ENCODE measurements around the gene RAB36.

RAB36 gene

DNA sequence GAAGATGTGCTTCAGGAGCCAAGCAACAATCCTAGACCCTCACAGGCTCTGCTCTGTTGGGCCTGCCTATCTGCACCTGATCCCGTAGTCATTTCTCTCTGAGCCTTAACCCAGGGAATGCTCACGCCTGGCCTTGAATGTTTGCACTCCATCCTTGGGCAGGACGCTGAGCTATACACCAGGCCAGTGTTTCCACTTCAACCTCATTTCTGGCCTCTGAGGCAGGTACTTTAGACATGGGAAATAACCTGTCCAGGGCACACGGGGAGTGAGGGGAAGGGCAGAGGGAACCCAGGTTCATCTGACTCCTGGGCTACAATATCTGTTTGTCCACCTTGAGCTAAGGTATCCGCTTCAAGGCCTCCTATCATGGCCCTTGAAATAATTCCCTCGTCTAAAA lies 13.3 kb upstream of the RAB36 start:
- TF ChIP-seq, protein P1, sequence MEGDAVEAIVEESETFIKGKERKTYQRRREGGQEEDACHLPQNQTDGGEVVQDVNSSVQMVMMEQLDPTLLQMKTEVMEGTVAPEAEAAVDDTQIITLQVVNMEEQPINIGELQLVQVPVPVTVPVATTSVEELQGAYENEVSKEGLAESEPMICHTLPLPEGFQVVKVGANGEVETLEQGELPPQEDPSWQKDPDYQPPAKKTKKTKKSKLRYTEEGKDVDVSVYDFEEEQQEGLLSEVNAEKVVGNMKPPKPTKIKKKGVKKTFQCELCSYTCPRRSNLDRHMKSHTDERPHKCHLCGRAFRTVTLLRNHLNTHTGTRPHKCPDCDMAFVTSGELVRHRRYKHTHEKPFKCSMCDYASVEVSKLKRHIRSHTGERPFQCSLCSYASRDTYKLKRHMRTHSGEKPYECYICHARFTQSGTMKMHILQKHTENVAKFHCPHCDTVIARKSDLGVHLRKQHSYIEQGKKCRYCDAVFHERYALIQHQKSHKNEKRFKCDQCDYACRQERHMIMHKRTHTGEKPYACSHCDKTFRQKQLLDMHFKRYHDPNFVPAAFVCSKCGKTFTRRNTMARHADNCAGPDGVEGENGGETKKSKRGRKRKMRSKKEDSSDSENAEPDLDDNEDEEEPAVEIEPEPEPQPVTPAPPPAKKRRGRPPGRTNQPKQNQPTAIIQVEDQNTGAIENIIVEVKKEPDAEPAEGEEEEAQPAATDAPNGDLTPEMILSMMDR (IDR thresholded peaks at IDR 0.05), result no peak

DNA sequence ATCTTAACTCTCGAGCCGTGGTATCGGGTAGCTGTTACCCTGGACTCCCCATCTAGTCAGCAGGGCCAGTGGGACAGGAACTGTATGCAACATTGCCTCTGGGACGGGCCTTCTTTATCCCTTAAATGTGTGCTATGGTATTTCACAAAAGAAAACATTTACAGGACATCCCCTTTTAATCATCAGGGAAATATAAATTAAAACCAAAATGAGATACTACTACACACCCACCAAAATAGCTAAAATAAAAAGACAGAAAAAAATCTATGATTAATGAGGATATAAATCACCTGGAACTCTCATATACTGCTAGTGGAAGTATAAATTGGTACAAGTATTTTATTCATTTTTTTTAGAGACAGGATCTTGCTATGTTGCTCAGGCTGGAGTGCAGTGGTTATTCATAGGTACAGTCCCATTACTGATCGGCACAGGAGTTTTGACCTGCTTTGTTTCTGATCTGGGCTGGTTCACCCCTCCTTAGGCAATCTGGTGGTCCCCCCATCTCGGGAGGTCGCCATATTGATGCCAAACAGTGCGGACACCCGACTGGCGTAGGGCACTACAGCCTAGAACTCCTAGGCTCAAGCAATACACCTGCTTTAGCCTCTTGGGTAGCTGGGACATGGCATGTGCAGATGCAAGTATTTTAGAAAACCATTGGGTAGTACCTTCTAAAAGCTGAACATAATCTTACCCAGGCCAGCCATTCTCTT lies 12.7 kb upstream of the RAB36 start:
- TF ChIP-seq, protein P1 (IDR thresholded peaks at IDR 0.05), result no peak

DNA sequence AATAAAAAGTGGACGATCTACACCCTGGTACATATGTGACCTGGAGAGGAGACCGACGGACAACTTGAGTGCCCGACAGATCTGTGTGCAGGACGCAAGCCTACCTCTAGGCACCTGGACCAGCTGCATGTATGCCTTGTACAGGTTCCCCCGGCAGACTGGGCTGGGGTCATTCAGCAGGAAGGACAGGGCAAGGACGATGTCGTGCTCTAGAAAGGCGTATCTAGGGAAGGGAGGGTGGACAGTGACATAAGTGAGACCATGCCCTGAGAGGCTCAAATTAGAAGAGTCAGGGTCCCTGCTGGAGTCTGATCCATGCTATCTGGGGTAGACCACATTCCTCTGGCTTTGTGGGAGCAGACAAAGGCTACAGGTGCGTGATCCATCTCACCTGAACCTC lies 11.4 kb upstream of the RAB36 start:
- TF ChIP-seq, protein P1 (IDR thresholded peaks at IDR 0.05), result no peak

DNA sequence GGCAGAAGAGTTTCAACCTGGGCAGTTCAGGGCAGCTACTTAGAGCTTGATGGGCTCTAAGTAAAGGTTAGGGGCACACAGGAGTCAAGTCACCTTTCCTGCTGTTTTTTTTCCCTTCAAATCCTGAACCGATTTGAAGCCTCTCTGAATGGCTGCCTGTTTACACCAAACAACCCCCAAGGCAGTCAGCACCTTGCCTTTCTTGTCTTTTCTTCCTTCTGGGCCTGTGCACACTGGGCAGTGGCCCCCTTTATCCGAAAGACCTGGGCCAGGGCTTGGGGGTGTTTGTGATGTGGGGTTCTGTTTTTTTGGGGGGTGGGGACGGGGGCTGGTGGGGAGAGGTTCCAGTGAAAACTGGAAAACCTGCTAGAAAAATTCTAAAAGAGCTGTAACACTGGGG lies 7.8 kb upstream of the RAB36 start:
- TF ChIP-seq, protein P1 (IDR thresholded peaks at IDR 0.05), result no peak

DNA sequence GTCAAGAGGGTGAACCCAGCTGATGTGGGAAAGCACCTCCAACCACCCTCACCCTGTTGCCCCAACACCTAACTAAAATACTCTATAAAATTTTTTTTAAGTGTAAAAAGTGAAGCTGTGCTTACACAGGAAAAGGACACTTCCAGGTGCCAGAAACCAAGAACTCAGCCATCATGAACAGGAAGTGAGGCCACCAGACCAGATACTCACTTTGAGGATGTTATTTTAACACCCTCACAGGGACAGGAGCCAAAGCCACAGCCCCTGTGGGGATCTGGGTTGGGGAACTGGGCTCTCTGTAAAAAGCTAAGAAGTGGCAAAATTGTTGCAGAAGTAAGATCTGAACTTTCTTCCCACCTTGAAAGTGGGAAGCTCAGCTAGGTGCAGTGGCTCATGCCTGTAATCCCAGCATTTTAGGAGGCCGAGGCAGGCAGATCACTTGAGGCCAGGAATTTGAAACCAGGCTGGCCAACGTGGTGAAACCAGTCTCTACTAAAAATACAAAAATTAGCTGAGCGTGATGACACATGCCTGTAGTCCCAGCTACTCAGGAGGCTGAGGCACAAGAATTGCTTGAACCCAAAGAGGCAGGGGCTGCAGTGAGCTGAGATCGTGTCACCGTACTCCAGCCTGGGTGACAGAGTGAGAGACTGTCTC lies 7.2 kb upstream of the RAB36 start:
- TF ChIP-seq, protein P1 (IDR thresholded peaks at IDR 0.05), result no peak

DNA sequence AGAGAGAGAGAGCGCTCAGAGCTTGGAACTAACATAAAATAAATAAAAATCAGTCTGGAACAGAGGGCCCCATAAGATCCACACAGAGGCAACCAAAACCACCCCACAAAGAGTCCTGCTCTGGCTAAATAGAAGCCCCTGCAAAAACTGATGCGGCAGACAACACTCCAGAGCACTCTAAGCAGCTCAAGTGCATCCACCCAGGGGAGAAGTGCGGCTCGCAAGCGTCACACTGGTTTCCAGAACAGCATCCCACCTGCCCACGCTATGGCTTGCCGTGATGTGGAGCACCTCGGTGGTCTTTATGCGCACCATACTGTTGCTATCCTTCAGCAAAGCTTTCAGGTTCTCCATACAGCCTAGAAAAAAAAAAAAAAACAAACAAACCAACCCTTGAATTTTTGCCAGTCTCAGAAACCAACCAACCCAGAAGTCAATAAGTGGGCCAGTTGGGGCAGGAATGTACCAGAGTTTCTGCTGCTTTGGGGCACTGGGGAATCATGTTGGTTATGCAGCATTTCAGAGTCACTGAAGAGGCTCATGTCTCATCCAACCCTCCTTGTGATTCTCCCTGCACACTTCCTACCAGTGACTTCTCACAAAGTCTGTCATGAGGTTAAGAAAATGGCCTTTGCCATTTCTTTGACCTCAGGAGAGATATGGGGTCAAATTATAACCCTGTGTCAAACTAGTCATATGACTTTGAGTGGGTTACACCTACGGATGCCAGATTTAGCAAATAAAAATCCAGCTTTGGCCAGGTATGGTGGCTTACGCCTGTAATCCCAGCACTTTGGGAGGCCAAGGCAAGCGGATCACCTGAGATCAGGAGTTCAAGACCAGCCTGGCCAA lies 6.5 kb upstream of the RAB36 start:
- TF ChIP-seq, protein P1 (IDR thresholded peaks at IDR 0.05), result no peak

DNA sequence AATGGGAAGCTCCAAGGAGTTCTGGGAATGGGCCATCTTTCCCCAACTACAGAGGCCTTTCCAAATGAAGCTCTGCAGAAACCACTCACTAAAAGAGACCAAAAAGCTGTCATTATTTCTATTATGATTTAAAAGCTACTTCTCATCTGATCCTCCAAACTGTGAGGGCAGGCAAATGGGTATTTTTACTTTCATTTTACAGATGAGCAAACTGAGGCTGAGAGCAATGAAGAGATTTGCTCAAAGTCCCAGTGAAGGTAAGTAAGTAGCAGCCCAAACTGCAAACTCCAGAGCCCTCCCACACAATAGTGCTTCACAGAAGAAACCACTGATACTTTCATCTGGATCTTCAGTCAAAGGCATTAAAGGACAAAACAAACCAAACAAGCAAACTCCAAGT lies 4.9 kb upstream of the RAB36 start:
- TF ChIP-seq, protein P1 (IDR thresholded peaks at IDR 0.05), result no peak

Data from LNCAP (cell line).